Liver (tissue), 3 donors: ENCODE measurements around the gene CCDC89.

ENCODE experiments used
- CTCF ChIP-seq: fragments of 150-350 bp; IDR thresholded peaks from 2 replicates; pipeline ENCODE4 v1.5.1; 2017; ENCODE audit warnings: improper control_type of control experiment, low read depth, low read length; ENCODE audit not compliant: missing input control
- EGR1 ChIP-seq, 2 donors: IDR thresholded peaks; 2 replicates each; pipeline ENCODE4 v1.6.1; 2016 to 2018; ENCODE audit warnings: antibody characterized with exemption in 2 of 2, low read depth in 2 of 2
- GABPA ChIP-seq, 2 donors: IDR thresholded peaks in 1 of 2; conservative IDR thresholded peaks in 1 of 2; 2 replicates each; pipeline ENCODE4 v1.6.1; 2016; ENCODE audit warnings: antibody characterized with exemption in 2 of 2, mild to moderate bottlenecking in 1 of 2, moderate library complexity in 1 of 2
- JUND ChIP-seq, 2 donors: IDR thresholded peaks; 2 replicates each; pipeline ENCODE4 v1.6.1; 2016; ENCODE audit warnings: antibody characterized with exemption in 2 of 2
- MAX ChIP-seq: IDR thresholded peaks from 2 replicates; pipeline ENCODE4 v1.6.1; 2016; ENCODE audit warnings: antibody characterized with exemption
- REST ChIP-seq: IDR thresholded peaks from 2 replicates; pipeline ENCODE4 v1.6.1; 2016; ENCODE audit warnings: antibody characterized with exemption, mild to moderate bottlenecking
- TAF1 ChIP-seq: conservative IDR thresholded peaks from 2 replicates; pipeline ENCODE4 v1.6.1; 2016; ENCODE audit warnings: antibody characterized with exemption, mild to moderate bottlenecking
- donor health status: healthy.
- donor health status: healthy.

GRCh38 chr11:85666687-85667086, 19.3 kb downstream of the CCDC89 start:
- TF ChIP-seq CTCF (no peak), JUND (IDR thresholded peaks at IDR 0.05) (no peak), MAX (no peak), TAF1 (no peak), GABPA (IDR thresholded peaks at IDR 0.05 in 1 of 2, conservative IDR thresholded peaks at IDR 0.05 in 1 of 2) (no peak), EGR1 (IDR thresholded peaks at IDR 0.05; ENCODE audit: low read depth in 2 of 2) (no peak), REST (no peak)
